GM18858 (cell line): ENCODE results near the gene POLD3.
"Not testable (repeated sequence)": the region's sequence is repeated elsewhere in the genome, so short reads cannot be mapped to it uniquely, and the experiment has no call there.

Experiments
- ATAC-seq: cut with Tn5 transposase; IDR thresholded peaks from one replicate; pipeline ENCODE4 v1.9.1; 2021; ENCODE audit not compliant: unreplicated experiment

POLD3 gene

DNA sequence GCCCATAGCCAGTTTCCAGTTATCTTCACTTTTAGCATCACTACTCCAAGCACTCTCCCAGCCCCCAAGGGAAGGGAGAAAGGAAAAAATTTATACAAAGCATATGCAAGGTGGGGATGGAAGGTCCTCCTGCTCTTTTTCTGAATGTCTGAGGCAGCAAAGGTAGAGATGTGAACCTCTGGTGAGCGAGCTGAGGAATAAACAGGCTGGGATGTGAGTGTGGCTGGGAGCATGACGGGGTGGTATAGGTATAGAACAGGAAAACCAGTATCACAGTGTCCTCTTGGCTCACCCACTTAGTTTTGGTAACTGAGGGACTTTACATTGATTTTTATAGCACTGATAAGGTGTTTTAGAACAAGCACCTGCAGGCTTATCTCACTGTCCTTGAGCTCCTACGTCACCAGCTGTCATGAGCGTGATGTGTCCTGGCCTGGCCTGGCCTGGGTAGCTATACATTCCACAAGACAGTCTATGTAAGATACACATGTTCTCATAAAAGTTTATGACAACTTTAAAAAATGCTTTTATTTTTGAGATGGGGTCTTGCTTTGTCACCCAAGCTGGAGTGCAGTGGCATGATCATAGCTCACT, 10.3 kb upstream of the POLD3 start:
- ATAC-seq: no peak

DNA sequence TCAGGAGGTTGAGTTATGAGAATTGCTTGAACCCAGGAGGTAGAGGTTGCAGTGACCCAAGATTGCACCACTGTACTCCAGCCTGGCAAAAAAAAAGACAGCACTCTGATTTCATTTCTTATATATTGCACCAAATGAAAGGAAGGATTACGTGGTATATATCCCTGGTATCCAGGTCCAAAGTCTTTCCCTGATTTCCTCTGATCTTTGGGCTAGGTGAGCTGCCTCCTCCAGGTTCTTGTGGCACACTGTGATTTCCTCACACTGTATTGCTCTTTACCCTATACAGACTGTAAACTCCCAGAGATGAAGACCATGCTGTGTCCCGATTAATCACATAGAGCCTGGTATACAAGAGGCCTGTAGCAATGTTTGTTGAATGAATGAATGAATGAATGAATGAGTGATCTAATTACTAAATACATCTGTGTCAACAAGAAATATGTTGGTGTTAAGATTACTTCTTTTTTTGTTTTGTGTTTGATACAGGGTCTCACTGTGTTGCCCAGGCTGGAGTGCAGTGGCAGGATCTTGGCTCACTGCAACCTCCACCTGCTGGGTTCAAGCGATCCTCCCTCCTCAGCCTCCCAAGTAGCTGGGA, 9.3 kb upstream of the POLD3 start:
- ATAC-seq: no peak

DNA sequence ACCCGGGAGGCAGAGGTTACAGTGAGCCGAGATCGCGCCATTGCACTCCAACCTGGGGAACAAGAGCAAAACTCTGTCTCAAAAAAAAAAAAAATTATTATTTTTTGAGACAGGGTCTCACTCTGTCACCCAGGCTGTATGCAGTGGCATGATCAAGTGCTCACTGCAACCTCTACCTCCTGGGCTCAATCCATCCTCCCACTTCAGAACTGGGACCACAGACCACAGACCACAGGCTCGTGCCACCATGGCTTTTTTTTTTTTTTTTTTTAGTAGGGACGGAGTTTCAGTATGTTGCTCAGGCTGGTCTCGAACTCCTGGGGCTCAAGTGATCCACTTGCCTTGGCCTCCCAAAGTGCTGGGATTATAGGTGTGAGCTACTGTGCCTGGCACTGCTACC, 1.9 kb upstream of the POLD3 start:
- ATAC-seq: not testable (repeated sequence)

DNA sequence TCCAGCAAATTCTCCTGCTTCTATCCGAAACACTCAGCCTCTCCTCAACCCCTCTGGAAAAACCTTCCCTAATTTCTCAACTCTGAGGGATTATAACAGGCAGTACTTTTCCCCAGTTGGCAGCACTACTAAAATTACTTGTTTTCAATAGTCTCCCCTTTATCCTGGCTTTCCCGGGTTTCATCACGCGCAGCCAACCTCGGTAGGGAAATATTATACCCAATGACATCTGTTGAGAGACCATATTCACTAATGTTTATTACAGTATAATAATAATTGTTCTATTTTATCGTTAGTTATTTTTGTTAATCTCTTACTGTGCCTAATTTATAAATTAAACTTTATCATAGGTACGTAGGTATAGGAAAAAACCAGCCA, 330 bp upstream of the POLD3 start:
- no peak for ATAC-seq

DNA sequence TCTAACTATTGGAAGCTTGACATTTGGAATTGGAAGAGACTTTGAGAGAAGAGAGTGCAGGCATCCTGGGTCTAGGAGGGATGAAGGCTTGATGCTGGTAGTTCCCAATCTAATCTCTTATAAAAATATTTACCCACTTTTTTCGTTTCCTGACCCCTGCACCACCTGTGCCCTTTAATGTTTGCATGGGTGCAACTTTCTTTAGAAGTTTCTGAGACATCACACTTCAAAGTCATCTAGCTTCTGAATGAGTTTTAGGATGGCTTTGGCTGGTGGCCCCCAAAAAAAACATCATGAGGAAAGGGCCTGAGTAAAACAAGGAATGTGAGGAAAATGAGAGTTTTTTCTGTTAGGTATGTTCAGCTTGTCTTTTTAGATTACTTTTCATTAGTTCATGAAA, 1.1 kb downstream of the POLD3 start:
- no peak for ATAC-seq

DNA sequence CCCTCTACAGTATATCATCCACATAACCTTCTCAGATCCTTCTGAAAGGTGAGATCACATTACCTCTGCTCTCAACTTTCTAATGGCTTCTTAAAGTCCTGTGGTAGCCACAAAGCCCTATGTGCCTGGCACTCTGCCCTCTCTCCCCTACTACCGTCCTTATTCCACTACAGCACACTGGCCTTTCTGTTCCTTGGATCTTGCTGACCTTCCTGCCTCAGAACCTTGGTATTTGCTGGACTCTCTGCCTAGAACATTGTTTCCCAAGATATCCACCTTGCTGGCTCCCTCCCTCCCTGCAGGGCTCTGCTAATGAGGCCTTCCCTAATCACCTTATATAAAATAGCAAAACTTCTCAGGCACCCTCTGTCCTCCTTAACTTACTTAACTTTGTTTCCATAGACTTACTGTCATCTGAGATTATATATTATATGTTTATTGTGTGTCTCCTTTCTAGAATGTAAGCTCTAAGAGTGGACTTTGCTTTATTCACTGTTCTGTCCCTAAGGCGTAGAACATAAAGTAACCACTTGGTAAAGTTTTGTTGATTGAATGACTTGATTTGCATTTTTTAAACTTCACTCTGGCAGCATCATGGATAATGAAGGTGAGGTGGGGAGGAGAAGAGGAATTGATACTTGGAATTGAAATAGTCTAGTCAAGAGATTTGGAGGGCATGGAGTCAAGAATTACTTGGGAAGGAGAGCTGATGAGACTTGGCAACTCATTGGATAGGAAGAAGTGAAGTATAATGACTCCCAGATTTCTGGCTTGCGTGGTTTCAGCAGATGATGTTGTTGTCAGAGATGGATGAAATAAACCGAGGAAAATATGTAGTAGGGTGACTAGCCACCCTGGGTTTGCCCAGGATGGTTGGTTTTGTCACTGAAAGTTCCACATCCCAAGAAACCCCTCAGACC, 10.5 kb downstream of the POLD3 start:
- no peak for ATAC-seq

DNA sequence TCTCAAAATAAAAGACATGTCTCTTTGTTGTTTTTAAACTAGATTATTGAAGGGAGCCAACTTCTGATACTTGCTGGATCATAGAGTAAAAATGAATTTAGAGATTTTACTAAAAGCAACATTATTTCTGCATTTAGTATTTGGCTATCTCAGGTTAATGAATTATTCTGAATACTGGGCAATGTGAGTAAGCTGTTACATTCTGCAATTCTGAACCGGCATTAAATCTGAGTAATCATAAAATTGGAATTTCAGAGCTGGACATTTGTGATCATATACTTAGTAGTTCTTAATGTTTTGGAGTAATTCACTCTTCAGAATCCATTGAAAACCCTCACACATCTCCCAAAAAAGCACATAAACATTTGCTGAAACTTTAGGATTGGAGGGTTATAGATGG, 11.5 kb downstream of the POLD3 start:
- no peak for ATAC-seq

DNA sequence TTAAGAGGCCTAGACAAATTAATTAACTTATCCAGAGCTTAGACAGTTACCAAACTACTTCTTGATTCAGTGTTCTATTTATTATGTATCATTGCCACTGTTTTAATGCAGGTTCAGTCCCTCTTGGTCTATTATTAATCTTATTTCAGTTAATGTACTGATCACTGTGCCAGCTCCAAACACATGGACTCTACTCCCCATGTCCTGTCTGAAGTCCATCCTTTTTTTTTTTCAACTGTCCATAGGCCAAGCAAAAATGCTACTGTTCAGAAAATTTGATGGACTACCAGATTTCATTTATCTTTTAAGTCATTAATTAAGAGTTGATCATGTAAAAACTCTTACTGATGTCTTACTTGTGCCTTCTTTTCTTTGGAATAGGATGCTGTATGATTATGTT, 11.9 kb downstream of the POLD3 start:
- ATAC-seq: no peak

DNA sequence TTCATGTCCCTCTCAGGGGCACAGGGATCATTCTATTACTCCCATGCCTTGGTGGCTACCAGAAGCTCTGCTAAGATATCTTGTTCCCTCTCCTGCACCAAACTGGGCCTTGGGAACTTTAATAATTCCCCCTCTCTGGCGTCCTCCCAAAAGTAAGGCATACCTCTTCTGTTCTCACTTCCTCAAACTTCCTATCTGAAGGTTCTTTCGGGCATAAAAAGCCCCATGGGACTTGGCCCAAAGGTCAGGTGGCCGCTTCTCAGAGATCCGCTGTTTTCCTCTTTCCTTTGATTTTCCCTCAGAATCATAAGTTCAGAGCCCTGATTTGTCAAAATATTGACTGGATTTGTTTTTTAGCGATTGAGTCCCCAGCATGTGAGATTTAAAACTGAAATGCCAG, 13.0 kb downstream of the POLD3 start:
- no peak for ATAC-seq

DNA sequence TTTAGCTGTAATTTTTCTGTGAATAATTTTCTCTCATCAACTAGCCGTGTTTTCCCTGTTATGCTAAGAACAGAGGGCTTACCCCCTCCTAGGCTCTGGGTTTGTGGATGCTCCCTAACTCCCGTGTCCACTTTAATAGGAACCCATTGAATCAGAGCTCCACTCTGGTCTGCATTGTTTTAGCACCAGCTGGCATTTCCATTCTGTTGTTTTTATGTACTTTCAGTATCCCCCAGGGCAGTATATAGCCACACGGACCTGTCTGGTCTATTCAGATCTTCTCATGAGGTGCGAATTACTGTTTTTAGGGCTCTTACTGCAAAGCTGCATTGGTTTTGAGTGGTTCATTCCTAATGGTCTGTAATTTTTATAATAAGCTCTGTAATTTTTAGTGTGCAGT, 16.0 kb downstream of the POLD3 start:
- no peak for ATAC-seq

DNA sequence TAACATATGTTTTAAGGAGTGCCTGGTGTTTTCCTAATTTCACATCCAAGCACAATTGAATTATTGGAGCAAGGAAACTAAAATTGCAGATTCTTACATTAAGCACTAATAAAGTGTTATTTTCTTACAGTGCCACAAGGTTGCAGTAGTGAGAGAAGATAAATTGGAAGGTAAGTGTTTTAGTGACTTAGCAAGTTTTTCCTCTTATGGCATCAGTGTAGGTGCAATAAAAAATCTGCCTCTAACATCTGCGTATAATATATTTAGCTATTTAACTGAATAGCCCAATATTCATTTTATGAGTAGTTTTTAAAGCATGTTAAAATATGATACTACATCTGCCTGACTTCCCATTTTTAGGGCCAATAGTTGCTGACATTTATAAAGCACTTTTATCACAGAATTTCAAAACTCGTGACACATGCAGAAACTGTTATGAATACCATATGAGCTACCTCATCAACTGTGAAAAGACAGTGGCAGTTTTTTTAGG, 19.0 kb downstream of the POLD3 start:
- no peak for ATAC-seq

DNA sequence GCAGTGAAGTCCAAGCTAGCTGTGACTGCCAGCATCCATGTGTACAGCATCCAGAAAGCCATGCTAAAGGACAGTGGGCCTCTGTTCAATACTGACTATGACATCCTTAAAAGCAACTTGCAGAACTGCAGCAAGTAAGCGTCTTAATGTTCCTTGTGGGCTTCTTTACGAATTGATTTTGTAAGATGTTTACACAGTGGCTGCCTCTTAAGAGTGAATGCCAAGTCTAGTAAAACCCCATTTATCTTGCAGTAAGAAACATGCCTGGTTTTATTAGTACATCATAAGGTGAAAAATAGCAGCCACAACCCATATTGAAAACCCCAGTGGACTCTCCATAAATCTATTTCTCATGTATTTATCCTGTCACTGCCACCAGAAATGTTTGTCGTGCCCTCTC, 20.5 kb downstream of the POLD3 start:
- ATAC-seq: no peak

DNA sequence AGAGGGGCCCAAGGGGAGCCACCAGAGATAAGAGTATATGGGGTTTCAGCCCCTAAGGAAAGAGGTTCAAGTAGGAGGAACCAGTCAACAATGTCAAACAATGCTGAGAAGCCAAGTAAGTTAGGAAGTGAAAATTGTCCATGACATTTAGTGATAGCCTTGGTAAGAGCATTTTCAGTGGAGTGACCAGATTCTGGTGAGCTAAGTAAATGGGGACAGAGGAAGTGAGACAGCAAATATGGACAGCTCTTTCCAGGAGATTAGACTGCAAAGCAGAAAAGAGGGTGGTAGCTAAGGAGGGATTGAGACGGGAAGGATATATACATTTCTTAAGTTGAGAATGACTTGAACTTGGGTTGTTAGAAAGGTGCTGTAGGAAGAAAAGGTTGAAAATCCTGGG, 22.9 kb downstream of the POLD3 start:
- ATAC-seq: no peak

DNA sequence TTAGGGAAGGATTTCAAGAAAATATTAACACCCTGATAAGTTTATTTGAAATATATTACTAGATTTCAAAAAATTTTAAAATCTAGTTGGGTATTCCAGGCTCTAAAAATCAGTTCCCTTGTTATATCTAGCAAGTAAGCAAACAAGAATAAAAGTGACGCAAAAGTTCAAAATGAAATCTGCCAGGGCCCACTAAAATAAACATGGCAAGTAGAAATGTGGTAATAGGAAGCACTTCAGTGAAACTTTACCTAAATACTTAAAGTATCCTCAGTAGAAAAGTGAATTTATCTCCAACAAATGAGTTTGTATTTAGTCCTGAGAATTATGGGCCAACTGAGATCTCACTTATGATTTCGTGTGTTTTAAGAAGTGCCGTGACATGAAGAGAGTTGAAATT, 23.6 kb downstream of the POLD3 start:
- no peak for ATAC-seq

DNA sequence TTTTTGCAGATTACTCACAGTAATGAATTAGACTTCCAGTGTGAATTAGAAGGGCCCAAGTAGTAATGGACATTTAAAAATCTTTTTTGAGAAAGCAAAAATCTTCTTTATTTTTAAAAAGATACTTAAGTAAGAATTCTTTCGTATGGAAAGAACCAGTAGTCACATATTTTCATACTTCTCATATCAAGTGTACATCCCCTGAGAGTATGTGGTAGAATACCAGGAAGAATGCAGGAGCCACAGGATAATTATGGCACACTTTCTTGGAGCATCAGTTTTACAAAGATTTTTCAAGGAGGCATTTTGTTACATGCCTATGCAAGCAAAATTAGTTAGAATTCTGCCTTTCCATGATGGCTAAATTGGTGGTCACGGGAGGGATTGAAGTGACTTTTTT, 28.1 kb downstream of the POLD3 start:
- no peak for ATAC-seq

DNA sequence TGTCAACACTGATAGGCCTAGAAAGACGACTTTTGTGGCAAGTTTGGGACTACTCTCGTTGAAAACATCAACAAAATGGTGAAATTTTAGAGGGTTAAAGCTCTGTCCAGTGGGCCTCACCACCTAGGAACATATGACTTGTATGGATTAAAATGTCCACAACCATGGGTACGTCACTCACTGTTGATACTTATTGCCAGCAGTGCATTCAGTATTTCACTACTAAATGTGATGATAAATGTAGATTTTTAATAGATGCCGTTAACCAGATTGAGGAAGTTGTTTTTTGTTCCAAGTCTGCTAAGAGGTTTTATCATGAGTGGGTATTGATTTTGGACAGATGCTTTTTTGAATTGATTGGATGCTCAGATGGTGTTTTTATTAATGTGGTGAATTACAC, 33.7 kb downstream of the POLD3 start:
- no peak for ATAC-seq

DNA sequence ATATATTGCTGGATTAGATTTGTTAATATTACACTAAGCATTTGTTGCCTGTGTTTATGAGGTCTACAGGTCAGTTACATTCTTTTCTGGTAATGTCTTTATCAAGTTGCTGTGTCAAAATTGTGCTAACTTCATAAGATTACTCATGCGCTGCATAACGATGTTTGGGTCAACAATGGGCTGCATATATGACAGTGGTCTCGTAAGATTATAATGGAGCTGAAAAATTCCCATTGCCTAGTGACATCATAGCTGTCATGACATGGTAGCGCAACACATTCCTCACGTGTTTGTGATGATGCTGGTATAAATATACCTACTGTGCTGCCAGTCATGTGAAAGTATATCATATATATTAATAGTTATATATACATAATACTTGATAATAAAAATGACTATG, 34.2 kb downstream of the POLD3 start:
- no peak for ATAC-seq

DNA sequence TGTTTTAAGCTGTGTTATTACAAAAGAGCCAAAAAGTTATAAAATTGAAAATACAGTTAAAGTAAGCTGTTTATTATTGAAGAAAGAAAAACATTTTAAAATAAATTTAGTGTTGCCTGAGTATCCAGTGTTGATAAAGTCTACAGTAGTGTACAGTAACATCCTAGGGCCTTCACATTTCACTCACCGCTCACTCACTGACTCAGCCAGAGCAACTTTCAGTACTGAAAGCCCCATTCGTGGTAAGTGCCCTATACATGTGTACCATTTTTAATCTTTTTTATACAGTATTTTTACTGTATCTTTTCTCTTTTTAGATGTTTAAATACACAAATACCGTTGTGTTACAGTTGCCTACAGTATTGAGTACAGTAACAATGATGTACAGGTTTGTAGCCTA, 35.0 kb downstream of the POLD3 start:
- no peak for ATAC-seq

DNA sequence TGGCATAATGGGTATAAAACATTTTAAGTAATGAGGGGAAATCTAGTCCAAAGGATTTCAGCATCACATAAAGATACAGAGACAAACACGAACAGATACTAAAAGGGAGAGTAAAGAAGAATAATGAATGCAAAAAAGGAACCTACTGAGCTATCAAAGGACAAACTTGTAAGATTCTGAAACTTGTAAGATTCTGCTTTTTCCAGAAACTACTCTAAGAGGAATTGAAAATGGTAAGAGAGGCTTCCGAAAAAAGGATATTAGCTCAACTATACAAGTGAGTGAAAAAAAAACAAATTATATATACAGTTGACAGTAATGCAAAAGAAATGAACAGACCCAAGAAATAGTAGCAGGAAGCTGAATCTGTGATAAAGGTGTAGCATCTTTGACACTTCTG, 37.7 kb downstream of the POLD3 start:
- no peak for ATAC-seq

DNA sequence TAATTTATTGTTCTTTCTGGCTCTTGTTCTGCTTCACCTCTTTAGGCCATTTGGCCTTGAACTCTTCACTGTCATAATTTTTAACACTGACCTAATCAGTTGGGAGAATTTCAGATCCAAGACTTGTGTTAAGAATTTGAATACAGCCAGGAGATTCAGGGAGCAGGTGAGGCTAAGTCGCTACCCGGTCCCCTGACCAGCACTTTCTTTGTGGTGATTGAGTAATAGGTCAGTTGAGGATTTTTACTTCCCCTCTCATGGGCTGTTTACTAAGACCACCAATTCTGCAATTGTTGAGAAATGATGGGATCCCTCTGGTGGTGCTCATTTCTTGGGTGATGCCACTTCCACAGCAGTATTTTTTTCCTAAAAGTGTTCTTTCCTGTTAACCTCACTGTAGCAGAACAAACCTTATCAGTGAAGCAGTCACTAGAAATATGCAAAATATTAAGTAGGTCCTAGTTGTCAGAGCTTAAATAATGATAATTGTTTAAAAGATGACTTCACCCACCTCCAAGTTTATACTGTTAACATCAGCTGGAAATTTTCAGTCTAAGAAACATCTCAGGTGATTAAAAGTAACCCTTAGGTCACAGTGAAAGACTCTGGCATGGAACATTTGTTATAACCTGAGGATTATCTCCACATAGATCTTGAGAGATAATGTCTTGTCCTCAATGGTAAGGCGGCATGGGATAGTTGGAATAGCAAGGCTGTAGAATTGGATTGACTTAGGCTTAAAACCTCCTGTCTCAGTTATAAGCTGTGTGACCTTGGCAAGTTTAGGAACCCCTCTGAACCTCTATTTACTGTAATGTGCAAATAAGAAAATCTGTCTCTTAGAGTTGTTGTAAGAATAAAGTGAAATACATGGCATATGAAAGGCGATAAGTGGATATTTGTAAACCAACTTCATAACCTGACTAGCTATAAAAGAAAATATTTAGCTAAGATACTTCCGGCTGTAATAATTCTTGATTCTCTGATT, 41.3 kb downstream of the POLD3 start:
- no peak for ATAC-seq

DNA sequence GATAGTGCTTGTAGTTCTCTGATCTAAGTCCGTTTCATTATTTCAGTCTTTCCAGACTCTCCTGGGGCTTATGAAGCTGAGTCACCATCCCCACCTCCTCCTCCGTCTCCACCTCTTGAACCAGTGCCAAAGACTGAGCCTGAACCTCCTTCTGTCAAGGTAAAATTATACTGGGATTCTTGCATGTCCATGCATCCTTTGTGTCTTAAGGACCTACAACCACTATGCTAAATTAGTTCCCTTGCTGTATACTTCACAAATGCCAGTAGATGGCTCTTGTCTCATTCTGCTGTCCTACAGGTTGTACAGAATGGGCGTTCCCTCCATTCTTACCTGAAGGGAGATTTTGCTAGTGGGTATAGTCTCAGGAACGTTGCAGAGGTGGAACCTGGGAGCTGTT, 42.2 kb downstream of the POLD3 start:
- ATAC-seq: no peak
